GM15510 (cell line): ENCODE measurements around the gene RILP.

Experiments used
- POLR2A ChIP-seq: IDR thresholded peaks from 3 replicates; pipeline ENCODE4 v1.6.1; 2011; ENCODE audit warnings: borderline replicate concordance; ENCODE audit not compliant: insufficient read length; ENCODE audit errors: extremely low read depth

Gene RILP

GRCh38 chr17:1621273-1621954 lies 28.3 kb downstream of the RILP start:
- no peak for TF ChIP-seq POLR2A

GRCh38 chr17:1620486-1620885 lies 29.2 kb downstream of the RILP start:
- TF ChIP-seq POLR2A, result no peak

- TF ChIP-seq POLR2A, result no peak
Measured at GRCh38 chr17:1617620-1618174, 32.0 kb downstream of the RILP start.

- no peak for TF ChIP-seq POLR2A
Measured at GRCh38 chr17:1616101-1616500, 33.6 kb downstream of the RILP start.

- no peak for TF ChIP-seq POLR2A
Measured at GRCh38 chr17:1612400-1612799, 37.3 kb downstream of the RILP start.

- TF ChIP-seq POLR2A, result no peak
Measured at GRCh38 chr17:1611715-1612114, 38.0 kb downstream of the RILP start.

- TF ChIP-seq POLR2A, result no peak
Measured at GRCh38 chr17:1608676-1609075, 41.0 kb downstream of the RILP start.

GRCh38 chr17:1607971-1608320 lies 41.7 kb downstream of the RILP start:
- TF ChIP-seq POLR2A, result no peak

- TF ChIP-seq POLR2A, result no peak
Measured at GRCh38 chr17:1606352-1606985, 43.2 kb downstream of the RILP start.

GRCh38 chr17:1605681-1606351 lies 43.9 kb downstream of the RILP start:
- no peak for TF ChIP-seq POLR2A

GRCh38 chr17:1604831-1605528 lies 44.7 kb downstream of the RILP start:
- no peak for TF ChIP-seq POLR2A

- TF ChIP-seq POLR2A, result no peak
Measured at GRCh38 chr17:1601571-1601970, 48.1 kb downstream of the RILP start.

- TF ChIP-seq POLR2A, result no peak
Measured at GRCh38 chr17:1598399-1599095, 51.1 kb downstream of the RILP start.

GRCh38 chr17:1597861-1598342 lies 51.8 kb downstream of the RILP start:
- no peak for TF ChIP-seq POLR2A
